Gastroesophageal sphincter (tissue), 3 donors: Measurements from ENCODE around the gene MISP.

Experiments used
- EP300 ChIP-seq: sonication (generic); formaldehyde crosslinking; IDR thresholded peaks from one replicate; pipeline ENCODE4 v1.6.1; 2017; ENCODE audit warnings: antibody characterized with exemption, mild to moderate bottlenecking
- POLR2A ChIP-seq, 2 donors: fragments of 450-650 bp; IDR thresholded peaks; one replicate each; pipeline ENCODE4 v1.6.1; 2017; ENCODE audit warnings: antibody characterized with exemption in 2 of 2, mild to moderate bottlenecking in 2 of 2, moderate library complexity in 1 of 2
- POLR2AphosphoS5 ChIP-seq: sonication (generic); formaldehyde crosslinking; IDR thresholded peaks from one replicate; pipeline ENCODE4 v1.6.1; 2017; ENCODE audit warnings: antibody characterized with exemption
- TF ChIP-seq, protein P1 (sequence below), 4 experiments: fragments of 200-600 bp in 2 of 4; fragments of 450-650 bp in 2 of 4; sonication (generic) in 1 of 4; IDR thresholded peaks; one replicate each; pipeline ENCODE4 v1.5.1; 2017 to 2019; ENCODE audit warnings: antibody characterized with exemption in 4 of 4, mild to moderate bottlenecking in 2 of 4, moderate library complexity in 2 of 4

GRCh38 chr19:746956-747355, 4.0 kb upstream of the MISP start:
- TF ChIP-seq POLR2A (IDR thresholded peaks at IDR 0.05) (no peak), EP300 (no peak), POLR2AphosphoS5 (no peak)
- TF ChIP-seq, protein P1, sequence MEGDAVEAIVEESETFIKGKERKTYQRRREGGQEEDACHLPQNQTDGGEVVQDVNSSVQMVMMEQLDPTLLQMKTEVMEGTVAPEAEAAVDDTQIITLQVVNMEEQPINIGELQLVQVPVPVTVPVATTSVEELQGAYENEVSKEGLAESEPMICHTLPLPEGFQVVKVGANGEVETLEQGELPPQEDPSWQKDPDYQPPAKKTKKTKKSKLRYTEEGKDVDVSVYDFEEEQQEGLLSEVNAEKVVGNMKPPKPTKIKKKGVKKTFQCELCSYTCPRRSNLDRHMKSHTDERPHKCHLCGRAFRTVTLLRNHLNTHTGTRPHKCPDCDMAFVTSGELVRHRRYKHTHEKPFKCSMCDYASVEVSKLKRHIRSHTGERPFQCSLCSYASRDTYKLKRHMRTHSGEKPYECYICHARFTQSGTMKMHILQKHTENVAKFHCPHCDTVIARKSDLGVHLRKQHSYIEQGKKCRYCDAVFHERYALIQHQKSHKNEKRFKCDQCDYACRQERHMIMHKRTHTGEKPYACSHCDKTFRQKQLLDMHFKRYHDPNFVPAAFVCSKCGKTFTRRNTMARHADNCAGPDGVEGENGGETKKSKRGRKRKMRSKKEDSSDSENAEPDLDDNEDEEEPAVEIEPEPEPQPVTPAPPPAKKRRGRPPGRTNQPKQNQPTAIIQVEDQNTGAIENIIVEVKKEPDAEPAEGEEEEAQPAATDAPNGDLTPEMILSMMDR (IDR thresholded peaks at IDR 0.05): no peak
